Measurements from ENCODE around the gene BNIPL.

- no peak for TF ChIP-seq CTCF (IDR thresholded peaks at IDR 0.05)
- TF ChIP-seq EP300 (IDR thresholded peaks at IDR 0.05; ENCODE audit: low read depth) = no peak
Measured at GRCh38 chr1:151011154-151011850, 25.1 kb upstream of the BNIPL start.

Measured in transverse colon (tissue), 3 donors.